ENCODE data around the gene SPATA46.
"Not testable (repeated sequence)": the region's sequence is repeated elsewhere in the genome, so short reads cannot be mapped to it uniquely, and the experiment has no call there.

Gene SPATA46

GRCh38 chr1:162376691-162377090 is at the start of gene SPATA46:
TSS of gene SPATA46 (minus strand) at chr1:162376854. CDS start at chr1:162376790, 64 bp downstream.
- Histone ChIP-seq H3K9ac (ENCODE audit: low read depth, low read length) (no peak within 1 kb of the TSS), H3K36me3 (ENCODE audit: control insufficient read depth, insufficient read depth, low read length) (peaks cover 8% of the 10 kb centered on the region), H3K9me3 (ENCODE audit: control insufficient read depth, insufficient read depth, low read length) (no peaks in the 10 kb centered on the region), H3K4me1 (ENCODE audit: control insufficient read depth, insufficient read depth, low read length) (no peaks in the 10 kb centered on the region), H3K4me3 (ENCODE audit: low read depth, low read length) (no peak within 1 kb of the TSS), H3K27me3 (ENCODE audit: control insufficient read depth, insufficient read depth, low read length) (no peaks in the 10 kb centered on the region)

GRCh38 chr1:162422662-162423375 is 46.2 kb upstream of the SPATA46 start:
- H3K4me3 ChIP-seq (ENCODE audit: low read depth, low read length) = no peak overlapping the region
- no peak overlapping the region for H3K9ac ChIP-seq (ENCODE audit: low read depth, low read length)
- H3K36me3 ChIP-seq (ENCODE audit: control insufficient read depth, insufficient read depth, low read length) = no peaks in the 10 kb centered on the region
- no peaks in the 10 kb centered on the region for H3K9me3 ChIP-seq (ENCODE audit: control insufficient read depth, insufficient read depth, low read length)
- no peaks in the 10 kb centered on the region for H3K4me1 ChIP-seq (ENCODE audit: control insufficient read depth, insufficient read depth, low read length)
- no peaks in the 10 kb centered on the region for H3K27me3 ChIP-seq (ENCODE audit: control insufficient read depth, insufficient read depth, low read length)

GRCh38 chr1:162421258-162422164 is 44.9 kb upstream of the SPATA46 start:
- no peak overlapping the region for H3K4me3 ChIP-seq (ENCODE audit: low read depth, low read length)
- H3K9ac ChIP-seq (ENCODE audit: low read depth, low read length) = no peak overlapping the region
- no peaks in the 10 kb centered on the region for H3K36me3 ChIP-seq (ENCODE audit: control insufficient read depth, insufficient read depth, low read length)
- no peaks in the 10 kb centered on the region for H3K27me3 ChIP-seq (ENCODE audit: control insufficient read depth, insufficient read depth, low read length)
- H3K4me1 ChIP-seq (ENCODE audit: control insufficient read depth, insufficient read depth, low read length) = no peaks in the 10 kb centered on the region
- H3K9me3 ChIP-seq (ENCODE audit: control insufficient read depth, insufficient read depth, low read length) = no peaks in the 10 kb centered on the region

- Histone ChIP-seq H3K36me3 (ENCODE audit: control insufficient read depth, insufficient read depth, low read length) (no peaks in the 10 kb centered on the region), H3K4me3 (ENCODE audit: low read depth, low read length) (no peak overlapping the region), H3K9me3 (ENCODE audit: control insufficient read depth, insufficient read depth, low read length) (peaks cover 3% of the 10 kb centered on the region), H3K9ac (ENCODE audit: low read depth, low read length) (no peak overlapping the region), H3K4me1 (ENCODE audit: control insufficient read depth, insufficient read depth, low read length) (no peaks in the 10 kb centered on the region), H3K27me3 (ENCODE audit: control insufficient read depth, insufficient read depth, low read length) (no peaks in the 10 kb centered on the region)
Observed at GRCh38 chr1:162420120-162420519, 43.5 kb upstream of the SPATA46 start.

- not testable (repeated sequence) for H3K36me3 ChIP-seq (ENCODE audit: control insufficient read depth, insufficient read depth, low read length); H3K9ac ChIP-seq (ENCODE audit: low read depth, low read length); H3K9me3 ChIP-seq (ENCODE audit: control insufficient read depth, insufficient read depth, low read length); H3K27me3 ChIP-seq (ENCODE audit: control insufficient read depth, insufficient read depth, low read length); H3K4me3 ChIP-seq (ENCODE audit: low read depth, low read length); H3K4me1 ChIP-seq (ENCODE audit: control insufficient read depth, insufficient read depth, low read length)
Observed at GRCh38 chr1:162419450-162419931, 42.8 kb upstream of the SPATA46 start.

- H3K36me3 ChIP-seq (ENCODE audit: control insufficient read depth, insufficient read depth, low read length); H3K4me1 ChIP-seq (ENCODE audit: control insufficient read depth, insufficient read depth, low read length); H3K9me3 ChIP-seq (ENCODE audit: control insufficient read depth, insufficient read depth, low read length); H3K4me3 ChIP-seq (ENCODE audit: low read depth, low read length); H3K27me3 ChIP-seq (ENCODE audit: control insufficient read depth, insufficient read depth, low read length); H3K9ac ChIP-seq (ENCODE audit: low read depth, low read length): not testable (repeated sequence)
Observed at GRCh38 chr1:162418584-162418983, 41.9 kb upstream of the SPATA46 start.

GRCh38 chr1:162417650-162418049 is 41.0 kb upstream of the SPATA46 start:
- Histone ChIP-seq H3K27me3 (ENCODE audit: control insufficient read depth, insufficient read depth, low read length) (no peaks in the 10 kb centered on the region), H3K9me3 (ENCODE audit: control insufficient read depth, insufficient read depth, low read length) (peaks cover 4% of the 10 kb centered on the region), H3K4me3 (ENCODE audit: low read depth, low read length) (no peak overlapping the region), H3K36me3 (ENCODE audit: control insufficient read depth, insufficient read depth, low read length) (no peaks in the 10 kb centered on the region), H3K4me1 (ENCODE audit: control insufficient read depth, insufficient read depth, low read length) (no peaks in the 10 kb centered on the region), H3K9ac (ENCODE audit: low read depth, low read length) (no peak overlapping the region)

- H3K9ac ChIP-seq (ENCODE audit: low read depth, low read length) = no peak overlapping the region
- H3K36me3 ChIP-seq (ENCODE audit: control insufficient read depth, insufficient read depth, low read length) = no peaks in the 10 kb centered on the region
- no peaks in the 10 kb centered on the region for H3K4me1 ChIP-seq (ENCODE audit: control insufficient read depth, insufficient read depth, low read length)
- peaks cover 4% of the 10 kb centered on the region for H3K9me3 ChIP-seq (ENCODE audit: control insufficient read depth, insufficient read depth, low read length)
- H3K27me3 ChIP-seq (ENCODE audit: control insufficient read depth, insufficient read depth, low read length) = no peaks in the 10 kb centered on the region
- H3K4me3 ChIP-seq (ENCODE audit: low read depth, low read length) = no peak overlapping the region
Observed at GRCh38 chr1:162416909-162417308, 40.3 kb upstream of the SPATA46 start.

- Histone ChIP-seq H3K4me3 (ENCODE audit: low read depth, low read length) (no peak overlapping the region), H3K4me1 (ENCODE audit: control insufficient read depth, insufficient read depth, low read length) (no peaks in the 10 kb centered on the region), H3K27me3 (ENCODE audit: control insufficient read depth, insufficient read depth, low read length) (no peaks in the 10 kb centered on the region), H3K36me3 (ENCODE audit: control insufficient read depth, insufficient read depth, low read length) (no peaks in the 10 kb centered on the region), H3K9ac (ENCODE audit: low read depth, low read length) (no peak overlapping the region), H3K9me3 (ENCODE audit: control insufficient read depth, insufficient read depth, low read length) (peaks cover 4% of the 10 kb centered on the region)
Observed at GRCh38 chr1:162416215-162416614, 39.6 kb upstream of the SPATA46 start.

- Histone ChIP-seq H3K4me1 (ENCODE audit: control insufficient read depth, insufficient read depth, low read length) (no peaks in the 10 kb centered on the region), H3K27me3 (ENCODE audit: control insufficient read depth, insufficient read depth, low read length) (no peaks in the 10 kb centered on the region), H3K36me3 (ENCODE audit: control insufficient read depth, insufficient read depth, low read length) (no peaks in the 10 kb centered on the region), H3K9me3 (ENCODE audit: control insufficient read depth, insufficient read depth, low read length) (peaks cover 4% of the 10 kb centered on the region), H3K4me3 (ENCODE audit: low read depth, low read length) (no peak within 1 kb of the TSS), H3K9ac (ENCODE audit: low read depth, low read length) (no peak within 1 kb of the TSS)
Observed at GRCh38 chr1:162412002-162412401, 35.3 kb upstream of the SPATA46 start, which contains the start of gene SH2D1B. TSS of gene SH2D1B (minus strand) at chr1:162412136. CDS start at chr1:162412016, 120 bp downstream.

- H3K36me3 ChIP-seq (ENCODE audit: control insufficient read depth, insufficient read depth, low read length) = no peaks in the 10 kb centered on the region
- H3K4me1 ChIP-seq (ENCODE audit: control insufficient read depth, insufficient read depth, low read length) = no peaks in the 10 kb centered on the region
- no peaks in the 10 kb centered on the region for H3K27me3 ChIP-seq (ENCODE audit: control insufficient read depth, insufficient read depth, low read length)
- no peak overlapping the region for H3K9ac ChIP-seq (ENCODE audit: low read depth, low read length)
- H3K4me3 ChIP-seq (ENCODE audit: low read depth, low read length) = no peak overlapping the region
- H3K9me3 ChIP-seq (ENCODE audit: control insufficient read depth, insufficient read depth, low read length) = no peaks in the 10 kb centered on the region
Observed at GRCh38 chr1:162407539-162407938, 30.9 kb upstream of the SPATA46 start.

GRCh38 chr1:162406811-162407210 is 30.2 kb upstream of the SPATA46 start:
- Histone ChIP-seq H3K9me3 (ENCODE audit: control insufficient read depth, insufficient read depth, low read length) (no peaks in the 10 kb centered on the region), H3K36me3 (ENCODE audit: control insufficient read depth, insufficient read depth, low read length) (no peaks in the 10 kb centered on the region), H3K4me1 (ENCODE audit: control insufficient read depth, insufficient read depth, low read length) (no peaks in the 10 kb centered on the region), H3K4me3 (ENCODE audit: low read depth, low read length) (no peak overlapping the region), H3K9ac (ENCODE audit: low read depth, low read length) (no peak overlapping the region), H3K27me3 (ENCODE audit: control insufficient read depth, insufficient read depth, low read length) (no peaks in the 10 kb centered on the region)

Data from iPS-15b (cell line).